A673 (cell line): ENCODE data around the gene TMCC1. TPM values are rescaled to one million over a fixed set of nuclear protein-coding genes. Genes with fewer than 3 reads are reported as not detected.
"Not testable (repeated sequence)": the region's sequence is repeated elsewhere in the genome, so short reads cannot be mapped to it uniquely, and the experiment has no call there.

Experiments used
- BruUV-seq: library from RNA; stranded (reverse); fragments of 400-500 nt; replicated peaks from 2 replicates; lab custom pipeline; 2021; lab: Mats Ljungman, UMichigan
- CTCF ChIA-PET: fragments of 300-600 bp; sonication (Branson Sonifier 250); formaldehyde crosslinking; loops from one replicate; lab custom pipeline; 2022; ENCODE audit warnings: antibody characterized with exemption; lab: Charles Lee
- POLR2A ChIA-PET: fragments of 300-600 bp; sonication (Branson Sonifier 250); formaldehyde crosslinking; loops from one replicate; lab custom pipeline; 2022; ENCODE audit warnings: antibody characterized with exemption; ENCODE audit not compliant: low non-redundant PET; lab: Charles Lee
- DNase-seq: peaks from one replicate; pipeline ENCODE4 v3.0.0-alpha.2; 2015; ENCODE audit warnings: low spot score
- H3K27ac ChIP-seq: fragments of 200-600 bp; sonication (generic); 2 replicates; pipeline ENCODE4 v1.5.1; 2016; ENCODE audit warnings: mixed run types, low read depth, mild to moderate bottlenecking, mixed read lengths, antibody characterized with exemption, low read length; ENCODE audit not compliant: poor library complexity, severe bottlenecking
- H3K27me3 ChIP-seq: fragments of 200-600 bp; sonication (generic); replicated peaks from 2 replicates; pipeline ENCODE4 v1.6.1; 2017; ENCODE audit warnings: mixed run types, low read depth, mild to moderate bottlenecking, mixed read lengths, antibody characterized with exemption, low read length; ENCODE audit not compliant: insufficient read depth, poor library complexity
- H3K36me3 ChIP-seq: fragments of 200-600 bp; sonication (generic); 2 replicates; pipeline ENCODE4 v1.6.1; 2016; ENCODE audit warnings: mixed run types, mild to moderate bottlenecking, mixed read lengths, antibody characterized with exemption, low read length; ENCODE audit not compliant: insufficient read depth, poor library complexity, severe bottlenecking
- H3K4me1 ChIP-seq: fragments of 200-600 bp; sonication (generic); 2 replicates; pipeline ENCODE4 v1.6.1; 2017; ENCODE audit warnings: mixed run types, mild to moderate bottlenecking, mixed read lengths, antibody characterized with exemption, low read length; ENCODE audit not compliant: insufficient read depth, poor library complexity, severe bottlenecking
- H3K4me3 ChIP-seq: fragments of 200-600 bp; sonication (generic); 2 replicates; pipeline ENCODE4 v1.5.1; 2016; ENCODE audit warnings: low read depth, mixed run types, mild to moderate bottlenecking, mixed read lengths, low read length; ENCODE audit not compliant: poor library complexity, severe bottlenecking
- H3K9me3 ChIP-seq: fragments of 200-600 bp; sonication (generic); 2 replicates; pipeline ENCODE4 v1.6.1; 2016; ENCODE audit warnings: mixed run types, low read depth, mild to moderate bottlenecking, mixed read lengths, antibody characterized with exemption, low read length; ENCODE audit not compliant: poor library complexity, severe bottlenecking
- CTCF ChIP-seq: fragments of 300-800, 200-600 bp; sonication (generic); conservative IDR thresholded peaks from 2 replicates; pipeline ENCODE4 v1.5.1; 2017; ENCODE audit warnings: low read depth, mild to moderate bottlenecking, antibody characterized with exemption, low read length, moderate library complexity, mixed read lengths
- EZH2 ChIP-seq: fragments of 200-600 bp; sonication (generic); IDR thresholded peaks from 2 replicates; pipeline ENCODE4 v1.6.1; 2017; ENCODE audit warnings: borderline replicate concordance, low read depth, mild to moderate bottlenecking, mixed read lengths, antibody characterized with exemption, low read length; ENCODE audit not compliant: poor library complexity, severe bottlenecking
- intact Hi-C: fragments of 100-400 bp; cut with micrococcal nuclease; formaldehyde crosslinking; loops from one replicate; pipeline ENCODE4 v1.10.0; 2022; ENCODE audit not compliant: unreplicated experiment
- total RNA-seq: library from RNA; stranded (reverse); gene quantifications from 2 replicates; pipeline ENCODE4 v1.2.3, GENCODE V29; 2021

TMCC1 gene
- total RNA-seq, 1 experiment from 2014 or later, result 29.4 TPM

GRCh38 chr3:129881261-129881660 lies 12.2 kb downstream of the TMCC1 start:
- ChIA-PET CTCF (no interaction called here), POLR2A (no interaction called here)
- Histone ChIP-seq H3K36me3 (peaks cover 19% of the 10 kb centered on the region), H3K27me3 (no peaks in the 10 kb centered on the region), H3K4me3 (no peak overlapping the region), H3K4me1 (no peaks in the 10 kb centered on the region), H3K27ac (no peak overlapping the region), H3K9me3 (no peaks in the 10 kb centered on the region)
- no TSS peak for BruUV-seq
- intact Hi-C loops, result no loop called here
- TF ChIP-seq CTCF (no peak), EZH2 (no peak)
- DNase-seq, result no peak

- Histone ChIP-seq H3K4me3 (no peak overlapping the region), H3K4me1 (no peaks in the 10 kb centered on the region), H3K36me3 (peaks cover 34% of the 10 kb centered on the region), H3K9me3 (no peaks in the 10 kb centered on the region), H3K27ac (no peak overlapping the region), H3K27me3 (no peaks in the 10 kb centered on the region)
- intact Hi-C loops, result no loop called here
- BruUV-seq, result no TSS peak
- ChIA-PET CTCF (no interaction called here), POLR2A (no interaction called here)
- DNase-seq, result no peak
- TF ChIP-seq EZH2 (no peak), CTCF (no peak)
Measured at GRCh38 chr3:129878355-129878754, 15.2 kb downstream of the TMCC1 start.

GRCh38 chr3:129874479-129874878 lies 19.0 kb downstream of the TMCC1 start:
- POLR2A ChIA-PET, H3K27ac ChIP-seq, BruUV-seq, H3K27me3 ChIP-seq, H3K9me3 ChIP-seq, H3K4me3 ChIP-seq, H3K4me1 ChIP-seq, CTCF ChIA-PET, intact Hi-C loops, DNase-seq: not testable (repeated sequence)
- H3K36me3 ChIP-seq, result peaks cover 40% of the 10 kb centered on the region

DNA sequence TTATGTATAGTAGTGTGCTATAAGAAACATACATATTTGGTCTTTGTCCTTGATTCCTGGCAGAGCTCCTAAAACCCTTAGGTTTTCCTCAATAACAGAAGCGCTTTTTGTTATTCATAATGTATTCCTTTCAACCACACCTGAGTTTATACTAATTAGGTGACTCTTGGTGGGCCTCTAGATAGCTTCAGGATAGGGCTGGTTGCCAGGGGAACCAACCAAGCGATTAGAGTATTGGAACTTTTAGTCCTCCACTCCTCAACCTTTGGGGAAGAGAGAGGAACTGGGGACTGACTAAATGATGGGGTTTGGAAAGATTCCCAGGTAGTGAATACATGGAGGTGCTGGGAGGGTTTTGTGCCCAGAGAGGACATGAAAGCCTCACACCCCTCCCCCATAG lies 24.6 kb downstream of the TMCC1 start:
- no peak for DNase-seq
- Histone ChIP-seq H3K9me3 (no peaks in the 10 kb centered on the region), H3K4me3 (no peak overlapping the region), H3K36me3 (peaks cover 18% of the 10 kb centered on the region), H3K27ac (no peak overlapping the region), H3K4me1 (peaks cover 16% of the 10 kb centered on the region), H3K27me3 (no peaks in the 10 kb centered on the region)
- intact Hi-C loops, result no loop called here
- BruUV-seq, result no TSS peak
- TF ChIP-seq EZH2 (no peak), CTCF (no peak)
- POLR2A ChIA-PET, result no interaction called here
- CTCF ChIA-PET, result no interaction called here
